Astrocyte (in vitro differentiated cells and primary cell): ENCODE measurements around the gene MIA2. TPM values are rescaled to one million over a fixed set of nuclear protein-coding genes. Genes with fewer than 3 reads are reported as not detected.

Experiments
- DNase-seq: peaks from one replicate; pipeline ENCODE4 v3.0.0-alpha.2; 2010; ENCODE audit warnings: low read depth
- FAIRE-seq: peaks from 2 replicates; lab custom pipeline; 2011; peaks lifted over from hg19 to GRCh38; lab: Jason Lieb, UNC
- H2AFZ ChIP-seq: 2 replicates; pipeline ENCODE4 v1.6.0; 2012; ENCODE audit warnings: low read depth, low read length, inconsistent platforms
- H3K27ac ChIP-seq: 2 replicates; pipeline ENCODE4 v1.5.1; 2011; ENCODE audit warnings: low read depth, low read length, inconsistent platforms
- H3K27me3 ChIP-seq: 2 replicates; pipeline ENCODE4 v1.6.0; 2011; ENCODE audit warnings: low read length, inconsistent platforms; ENCODE audit not compliant: insufficient read depth
- H3K36me3 ChIP-seq: 2 replicates; pipeline ENCODE4 v1.5.1; 2011; ENCODE audit warnings: low read length, inconsistent platforms; ENCODE audit not compliant: insufficient read depth
- H3K4me1 ChIP-seq: 2 replicates; pipeline ENCODE4 v1.5.1; 2011; ENCODE audit warnings: low read length, inconsistent platforms; ENCODE audit not compliant: insufficient read depth
- H3K4me2 ChIP-seq: 2 replicates; pipeline ENCODE4 v1.6.0; 2012; ENCODE audit warnings: low read length, inconsistent platforms
- H3K4me3 ChIP-seq: 2 replicates; pipeline ENCODE4 v1.5.1; 2011; ENCODE audit warnings: low read depth, mild to moderate bottlenecking, low read length, inconsistent platforms; ENCODE audit not compliant: insufficient read depth
- H3K79me2 ChIP-seq: 2 replicates; pipeline ENCODE4 v1.6.0; 2012; ENCODE audit warnings: mild to moderate bottlenecking, low read length, inconsistent platforms; ENCODE audit not compliant: insufficient read depth
- H3K9ac ChIP-seq: 2 replicates; pipeline ENCODE4 v1.6.0; 2012; ENCODE audit warnings: mild to moderate bottlenecking, low read length, inconsistent platforms
- H3K9me3 ChIP-seq: 2 replicates; pipeline ENCODE4 v1.5.1; 2012; ENCODE audit warnings: low read depth, mild to moderate bottlenecking, low read length, inconsistent platforms; ENCODE audit not compliant: insufficient read depth
- H4K20me1 ChIP-seq: 2 replicates; pipeline ENCODE4 v1.6.0; 2012; ENCODE audit warnings: low read length, inconsistent platforms; ENCODE audit not compliant: insufficient read depth
- H3K27ac Mint-ChIP-seq: one replicate; pipeline ENCODE4 v1.8.0; 2021; ENCODE audit warnings: mild to moderate bottlenecking, mixed read lengths; ENCODE audit not compliant: unreplicated experiment
- H3K27me3 Mint-ChIP-seq: one replicate; pipeline ENCODE4 v1.8.0; 2021; ENCODE audit warnings: low read depth, mixed read lengths; ENCODE audit not compliant: unreplicated experiment
- H3K36me3 Mint-ChIP-seq: one replicate; pipeline ENCODE4 v1.8.0; 2021; ENCODE audit warnings: low read depth, mixed read lengths; ENCODE audit not compliant: unreplicated experiment
- H3K4me1 Mint-ChIP-seq: one replicate; pipeline ENCODE4 v1.8.0; 2021; ENCODE audit warnings: low read depth, mixed read lengths; ENCODE audit not compliant: unreplicated experiment
- H3K4me3 Mint-ChIP-seq: one replicate; pipeline ENCODE4 v1.8.0; 2021; ENCODE audit warnings: mild to moderate bottlenecking, moderate library complexity, mixed read lengths; ENCODE audit not compliant: unreplicated experiment
- H3K9me3 Mint-ChIP-seq: one replicate; pipeline ENCODE4 v1.8.0; 2021; ENCODE audit warnings: mild to moderate bottlenecking, mixed read lengths; ENCODE audit not compliant: unreplicated experiment
- EZH2 ChIP-seq: IDR thresholded peaks from 2 replicates; pipeline ENCODE4 v1.6.1; 2012; ENCODE audit warnings: mild to moderate bottlenecking, low read length, inconsistent platforms; ENCODE audit not compliant: insufficient read depth
- total RNA-seq: library from RNA; stranded (reverse); gene quantifications from 2 replicates; pipeline ENCODE4 v1.2.1, GENCODE V29; 2021
- TF ChIP-seq, protein P1 (sequence below): IDR thresholded peaks from 2 replicates; pipeline ENCODE4 v1.5.1; 2011; ENCODE audit warnings: low read depth, mild to moderate bottlenecking, inconsistent platforms, low read length, moderate library complexity; ENCODE audit not compliant: insufficient read depth

The MIA2 gene
- total RNA-seq, 1 donor from 2014 or later = 18.2 TPM

DNA sequence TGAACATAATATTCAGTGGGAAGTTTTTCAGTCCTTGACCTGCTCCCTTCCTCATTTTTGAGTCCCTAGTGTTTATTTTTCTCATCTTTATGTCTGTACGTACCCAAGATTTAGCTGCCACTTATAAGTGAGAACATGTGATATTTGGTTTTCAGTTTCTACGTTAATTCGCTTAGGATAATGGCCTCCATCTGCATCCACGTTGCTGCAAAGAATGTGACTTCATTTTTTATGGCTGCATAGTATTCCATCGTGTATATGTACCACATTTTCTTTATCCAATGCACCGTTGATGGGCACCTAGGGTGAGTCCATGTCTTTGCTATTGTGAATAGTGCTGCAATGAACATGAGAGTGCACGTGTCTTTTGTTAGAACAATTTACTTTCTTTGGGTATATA is 30.3 kb downstream of the MIA2 start:
- H3K4me1 ChIP-seq = peaks cover 7% of the 10 kb centered on the region
- no peak overlapping the region for H3K27ac ChIP-seq
- no peaks in the 10 kb centered on the region for H3K9me3 ChIP-seq
- no peak overlapping the region for H3K9ac ChIP-seq
- Mint-ChIP-seq H3K27ac (no peak overlapping the region), H3K4me3 (no peak overlapping the region), H3K36me3 (no peaks in the 10 kb centered on the region), H3K27me3 (no peaks in the 10 kb centered on the region), H3K9me3 (peaks cover 3% of the 10 kb centered on the region), H3K4me1 (peaks cover 6% of the 10 kb centered on the region)
- H3K79me2 ChIP-seq = peaks cover 21% of the 10 kb centered on the region
- no peak overlapping the region for H3K4me2 ChIP-seq
- H2AFZ ChIP-seq = no peak overlapping the region
- DNase-seq (no peak), FAIRE-seq (no peak)
- H4K20me1 ChIP-seq = peaks cover 13% of the 10 kb centered on the region
- no peaks in the 10 kb centered on the region for H3K36me3 ChIP-seq
- no peak for TF ChIP-seq EZH2
- TF ChIP-seq, protein P1, sequence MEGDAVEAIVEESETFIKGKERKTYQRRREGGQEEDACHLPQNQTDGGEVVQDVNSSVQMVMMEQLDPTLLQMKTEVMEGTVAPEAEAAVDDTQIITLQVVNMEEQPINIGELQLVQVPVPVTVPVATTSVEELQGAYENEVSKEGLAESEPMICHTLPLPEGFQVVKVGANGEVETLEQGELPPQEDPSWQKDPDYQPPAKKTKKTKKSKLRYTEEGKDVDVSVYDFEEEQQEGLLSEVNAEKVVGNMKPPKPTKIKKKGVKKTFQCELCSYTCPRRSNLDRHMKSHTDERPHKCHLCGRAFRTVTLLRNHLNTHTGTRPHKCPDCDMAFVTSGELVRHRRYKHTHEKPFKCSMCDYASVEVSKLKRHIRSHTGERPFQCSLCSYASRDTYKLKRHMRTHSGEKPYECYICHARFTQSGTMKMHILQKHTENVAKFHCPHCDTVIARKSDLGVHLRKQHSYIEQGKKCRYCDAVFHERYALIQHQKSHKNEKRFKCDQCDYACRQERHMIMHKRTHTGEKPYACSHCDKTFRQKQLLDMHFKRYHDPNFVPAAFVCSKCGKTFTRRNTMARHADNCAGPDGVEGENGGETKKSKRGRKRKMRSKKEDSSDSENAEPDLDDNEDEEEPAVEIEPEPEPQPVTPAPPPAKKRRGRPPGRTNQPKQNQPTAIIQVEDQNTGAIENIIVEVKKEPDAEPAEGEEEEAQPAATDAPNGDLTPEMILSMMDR = no peak
- H3K27me3 ChIP-seq = no peaks in the 10 kb centered on the region
- no peak overlapping the region for H3K4me3 ChIP-seq

DNA sequence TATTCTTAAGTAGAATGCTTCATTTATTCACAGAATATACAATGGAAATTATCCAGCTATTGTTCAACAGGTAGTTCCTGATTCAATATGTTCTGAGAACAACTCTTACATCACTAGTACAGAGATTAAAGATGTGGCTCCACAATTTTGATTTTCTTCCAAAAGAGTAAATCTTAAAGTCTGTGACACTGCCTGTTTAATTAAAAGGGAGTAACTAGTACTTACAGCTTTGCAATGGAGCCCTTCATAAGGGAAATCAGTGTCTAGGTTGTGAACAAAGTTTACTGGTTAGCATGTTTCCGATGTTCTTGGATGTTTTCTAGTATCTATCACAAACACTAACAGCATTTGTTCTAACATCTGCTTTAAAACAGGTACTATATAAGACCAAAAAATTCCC is 30.8 kb downstream of the MIA2 start:
- Mint-ChIP-seq H3K4me1 (peaks cover 8% of the 10 kb centered on the region), H3K27me3 (no peaks in the 10 kb centered on the region), H3K9me3 (peaks cover 3% of the 10 kb centered on the region), H3K27ac (no peak overlapping the region), H3K36me3 (no peaks in the 10 kb centered on the region), H3K4me3 (no peak overlapping the region)
- no peak overlapping the region for H3K27ac ChIP-seq
- H3K27me3 ChIP-seq = no peaks in the 10 kb centered on the region
- no peaks in the 10 kb centered on the region for H3K9me3 ChIP-seq
- H2AFZ ChIP-seq = no peak overlapping the region
- peaks cover 26% of the 10 kb centered on the region for H3K79me2 ChIP-seq
- DNase-seq = no peak
- TF ChIP-seq, protein P1 = no peak
- TF ChIP-seq EZH2 = no peak
- H3K9ac ChIP-seq = no peak overlapping the region
- no peak overlapping the region for H3K4me2 ChIP-seq
- peaks cover 18% of the 10 kb centered on the region for H4K20me1 ChIP-seq
- H3K36me3 ChIP-seq = no peaks in the 10 kb centered on the region
- FAIRE-seq = no peak
- peaks cover 7% of the 10 kb centered on the region for H3K4me1 ChIP-seq
- no peak overlapping the region for H3K4me3 ChIP-seq

DNA sequence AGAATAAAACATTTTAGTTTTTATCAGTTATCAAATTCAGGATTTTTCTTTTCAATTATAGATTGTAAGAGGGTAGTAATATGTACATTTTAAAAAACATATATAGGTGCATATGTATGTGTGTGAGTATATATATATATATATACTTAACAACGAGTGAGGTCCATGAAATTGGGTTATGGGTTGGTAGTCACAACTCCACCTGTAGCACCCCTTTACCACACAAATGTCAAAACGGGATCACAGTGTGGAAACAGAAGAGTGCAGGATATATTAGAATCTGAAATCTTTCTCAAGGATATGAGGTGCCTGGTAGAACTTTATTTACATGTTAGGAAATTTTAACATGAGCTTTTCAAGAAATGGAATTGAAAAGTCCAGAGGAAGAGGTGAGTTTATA is 31.3 kb downstream of the MIA2 start:
- Histone ChIP-seq H3K27ac (no peak overlapping the region), H3K9ac (peak overlapping the region; percentile 95), H2AFZ (no peak overlapping the region), H4K20me1 (peaks cover 22% of the 10 kb centered on the region), H3K36me3 (no peaks in the 10 kb centered on the region), H3K4me2 (peak overlapping the region; percentile 95), H3K9me3 (no peaks in the 10 kb centered on the region), H3K79me2 (peaks cover 31% of the 10 kb centered on the region), H3K27me3 (no peaks in the 10 kb centered on the region), H3K4me3 (peak overlapping the region; percentile 83), H3K4me1 (peaks cover 7% of the 10 kb centered on the region)
- H3K27me3 Mint-ChIP-seq = no peaks in the 10 kb centered on the region
- H3K4me3 Mint-ChIP-seq = peak overlapping the region; percentile 98
- no peak for FAIRE-seq
- DNase-seq = peak; percentile 47
- H3K27ac Mint-ChIP-seq = no peak overlapping the region
- peaks cover 3% of the 10 kb centered on the region for H3K9me3 Mint-ChIP-seq
- H3K36me3 Mint-ChIP-seq = no peaks in the 10 kb centered on the region
- H3K4me1 Mint-ChIP-seq = peaks cover 8% of the 10 kb centered on the region
- no peak for TF ChIP-seq EZH2
- TF ChIP-seq, protein P1 = no peak
